ENCODE data around the gene CNTNAP2.

The CNTNAP2 gene

DNA sequence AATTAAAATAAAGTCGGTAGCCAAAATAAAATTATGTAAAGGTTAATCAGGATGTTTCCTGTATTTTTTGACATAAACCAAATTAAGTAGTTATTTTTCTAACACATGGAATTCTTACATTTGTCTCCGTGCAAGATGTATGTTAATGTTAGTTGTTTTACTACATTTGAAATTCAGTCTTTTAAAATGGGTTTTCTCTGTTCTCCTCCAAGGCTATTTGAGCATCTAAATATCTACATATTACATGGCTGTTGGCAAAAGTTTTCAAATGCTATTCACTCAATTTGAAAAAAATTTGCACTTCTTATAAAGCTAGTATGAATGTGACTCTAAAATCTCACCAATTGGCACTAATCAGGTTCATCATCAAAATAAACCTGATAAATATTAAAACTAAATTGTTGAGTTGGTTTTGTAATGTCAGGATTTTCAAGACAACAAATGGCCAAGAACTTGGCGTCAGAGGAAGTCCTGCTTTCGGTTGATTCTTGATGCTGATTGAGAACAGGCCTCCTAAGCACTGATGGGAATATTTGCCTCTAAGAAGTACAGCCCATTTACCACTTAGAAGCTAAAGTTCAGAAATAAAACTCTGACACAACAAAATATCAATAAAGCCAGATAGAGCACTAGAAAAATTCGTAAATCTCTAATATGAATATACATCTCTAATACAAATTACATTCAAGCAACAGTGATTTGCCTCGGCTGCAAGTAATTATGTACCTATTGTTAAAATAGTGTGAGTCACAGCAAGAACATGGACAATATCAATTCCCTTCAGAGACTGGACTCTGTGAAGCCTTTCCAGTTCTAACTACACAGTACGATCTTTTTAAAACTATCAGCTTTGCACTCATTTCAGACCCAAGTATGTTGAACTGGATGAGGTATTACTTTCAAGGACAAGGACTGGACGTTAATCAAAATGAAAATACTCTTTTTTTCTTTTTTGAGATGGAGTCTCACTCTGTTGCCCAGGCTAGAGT is 1740.8 kb downstream of the CNTNAP2 start:
- DNase-seq (ENCODE audit: low spot score), result no peak

DNA sequence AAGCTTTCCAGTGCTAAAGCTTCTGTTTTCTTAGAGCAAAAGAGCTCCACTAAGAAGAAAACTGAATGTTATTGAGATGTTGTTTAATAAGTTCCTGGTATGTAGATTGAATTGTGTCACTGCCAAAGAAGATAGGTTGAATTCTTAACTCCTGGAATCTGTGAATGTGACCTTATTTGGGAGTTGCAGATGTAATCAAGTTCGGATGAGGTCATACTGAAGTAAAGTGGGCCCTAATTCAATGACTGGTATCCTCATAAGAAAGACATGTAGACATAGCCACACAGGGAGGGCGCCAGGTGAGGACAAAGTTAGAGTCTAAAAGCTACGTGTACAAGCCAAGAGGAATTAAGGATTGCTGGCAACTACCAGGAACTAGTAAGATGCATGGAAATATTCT is 1741.8 kb downstream of the CNTNAP2 start:
- DNase-seq (ENCODE audit: low spot score), result no peak

DNA sequence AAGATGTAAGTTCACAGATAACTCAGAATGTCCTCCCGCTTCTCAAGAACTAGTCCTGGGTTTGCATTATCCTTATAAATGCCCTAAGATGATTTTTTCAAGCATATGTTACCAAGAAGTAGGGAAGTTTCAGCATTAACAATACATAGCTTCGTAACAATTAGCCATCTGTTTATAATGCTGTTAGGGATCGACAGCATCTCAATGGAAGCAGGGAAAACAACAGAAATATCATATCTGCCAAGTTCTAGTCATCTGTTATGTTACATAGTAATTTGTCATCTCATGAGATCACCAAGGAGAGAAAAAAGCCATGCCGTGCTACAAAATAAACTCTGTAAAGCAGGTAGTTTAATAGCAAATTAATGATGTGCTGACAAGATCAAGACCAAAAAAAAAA is 1742.4 kb downstream of the CNTNAP2 start:
- no peak for DNase-seq (ENCODE audit: low spot score)

DNA sequence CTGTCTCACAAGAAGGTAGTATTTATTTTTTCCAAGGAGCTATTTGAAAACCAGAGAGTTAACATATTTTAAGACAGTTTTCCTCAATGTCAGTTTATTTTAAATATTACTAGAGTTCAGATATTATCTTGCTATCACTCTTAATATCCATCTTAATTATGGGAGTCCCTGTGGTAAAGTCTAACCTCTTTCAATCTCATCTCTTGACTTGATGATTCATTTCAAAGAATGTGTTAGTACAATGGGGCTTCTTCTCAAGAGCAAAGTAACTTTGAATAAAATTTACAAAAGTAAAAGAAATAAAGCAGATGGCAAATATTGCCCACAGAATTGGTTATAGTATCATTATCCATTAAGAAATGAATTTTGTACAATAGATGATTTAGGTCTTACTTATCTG is 1742.9 kb downstream of the CNTNAP2 start:
- no peak for DNase-seq (ENCODE audit: low spot score)

DNA sequence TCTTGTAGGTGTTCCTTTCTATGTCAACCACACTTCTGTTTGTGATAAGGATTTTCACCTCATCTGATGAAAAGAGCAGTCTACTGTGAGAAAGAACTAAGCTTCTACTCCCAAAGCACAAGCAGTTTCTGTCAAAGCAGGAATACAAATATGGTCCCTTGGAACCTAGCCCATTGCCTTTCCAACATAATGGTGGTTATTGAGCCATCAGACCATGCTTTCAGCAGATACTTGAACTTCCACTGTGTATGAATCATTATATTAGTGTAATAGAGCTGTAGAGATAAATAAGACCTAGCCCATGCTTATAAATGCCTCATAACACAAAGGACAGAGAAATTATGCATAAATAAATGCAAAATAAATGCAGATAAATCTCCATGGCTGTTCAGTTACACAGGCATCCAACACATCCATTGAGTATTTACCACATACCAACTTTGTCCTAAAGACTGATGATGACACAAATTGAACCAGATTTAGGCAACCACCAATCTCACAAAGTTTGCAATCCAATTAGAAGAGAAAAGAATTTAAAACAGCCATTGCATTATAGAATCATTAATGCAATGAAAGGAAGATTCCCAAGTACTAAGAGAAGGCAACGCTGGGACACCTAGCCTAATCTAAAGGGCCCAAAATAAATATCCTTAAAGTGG is 1744.6 kb downstream of the CNTNAP2 start:
- no peak for DNase-seq (ENCODE audit: low spot score)

DNA sequence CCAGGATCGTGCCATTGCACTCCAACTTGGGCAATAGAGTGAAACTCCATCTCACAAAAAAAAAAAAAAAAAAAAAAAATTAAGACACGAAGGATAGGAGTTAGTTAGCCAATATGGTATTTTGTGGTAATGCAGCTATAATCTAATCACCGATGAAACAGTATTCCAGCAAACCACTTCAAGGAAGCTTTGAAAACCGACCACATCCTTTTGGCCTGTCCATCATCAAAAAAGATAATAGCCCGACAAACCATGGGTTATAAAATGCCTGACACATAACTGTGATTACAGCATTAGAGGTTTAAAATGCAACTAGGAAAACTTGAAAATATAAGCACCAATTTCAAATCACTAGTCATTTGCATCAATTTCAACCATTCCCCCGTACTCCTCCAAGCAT is 1745.3 kb downstream of the CNTNAP2 start:
- no peak for DNase-seq (ENCODE audit: low spot score)

DNA sequence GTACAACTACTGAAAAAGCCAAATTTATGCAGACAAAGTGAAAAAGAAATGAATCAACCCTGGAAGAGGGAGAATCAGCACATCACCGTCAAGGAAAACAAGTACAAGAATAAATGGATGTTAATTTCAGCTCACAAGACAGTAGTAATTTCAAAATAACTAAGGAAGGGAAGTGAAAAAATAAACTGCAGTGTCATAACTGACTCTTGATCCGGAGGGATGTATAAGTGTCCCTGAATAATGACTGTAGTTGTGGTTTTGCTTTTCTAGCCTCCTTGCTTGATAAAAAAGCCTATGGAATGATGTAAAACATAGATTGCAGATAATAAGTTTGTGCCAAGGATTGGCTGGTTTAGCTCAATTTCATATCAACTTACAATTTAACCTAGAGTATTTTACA is 1752.9 kb downstream of the CNTNAP2 start:
- no peak for DNase-seq (ENCODE audit: low spot score)

DNA sequence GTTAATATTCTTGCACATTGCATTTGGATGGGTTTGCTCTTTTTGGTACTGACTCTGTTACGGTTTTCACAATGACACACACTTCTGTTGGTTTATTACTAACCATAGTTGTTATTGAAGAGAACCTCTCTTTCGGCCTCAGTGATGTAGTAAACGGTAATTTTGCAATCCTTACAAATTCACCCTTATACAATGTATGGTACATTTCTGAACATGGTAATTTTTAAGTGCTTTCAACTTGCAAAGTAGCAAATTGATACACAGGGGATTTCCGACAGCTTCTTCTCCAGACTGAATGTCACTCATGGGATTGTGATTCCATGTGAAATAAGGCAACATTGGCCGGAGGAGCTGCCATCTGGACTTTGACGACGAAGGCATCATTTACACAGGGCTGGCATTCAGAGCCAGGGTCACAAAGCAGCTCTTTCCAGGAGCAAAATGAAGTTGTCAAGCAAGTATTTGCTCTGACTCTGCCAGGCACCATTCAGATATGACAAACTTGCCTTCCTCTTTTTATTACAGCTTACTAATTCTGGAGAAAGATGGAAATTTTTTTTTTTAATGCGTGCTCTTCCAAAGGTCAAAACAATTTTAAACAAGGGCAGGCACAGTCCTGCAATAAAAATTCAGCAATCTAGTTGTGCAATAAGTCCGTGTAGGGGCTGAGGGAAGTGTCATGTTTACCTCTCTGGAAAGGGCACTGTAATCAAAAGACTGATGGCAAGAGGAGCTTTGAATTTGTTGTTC is 1762.5 kb downstream of the CNTNAP2 start:
- DNase-seq (ENCODE audit: low spot score), result no peak

DNA sequence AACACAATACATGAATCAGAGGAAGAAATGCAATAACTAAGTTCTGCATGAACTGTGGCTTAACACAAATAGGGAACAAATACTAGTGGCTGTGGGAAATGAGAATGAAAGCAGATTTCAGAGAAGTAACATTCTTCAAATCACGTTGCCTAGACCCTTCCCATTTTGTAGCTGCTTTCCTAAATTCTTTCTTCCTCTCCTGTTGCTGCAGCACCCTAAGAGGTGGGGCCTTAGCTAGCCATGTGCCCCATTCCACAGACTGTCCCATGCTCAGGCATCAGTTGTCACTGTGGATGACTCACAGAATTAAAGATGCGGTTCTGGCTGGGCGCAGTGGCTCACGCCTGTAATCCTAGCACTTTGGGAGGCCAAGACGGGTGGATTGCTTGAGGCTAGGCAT is 1769.3 kb downstream of the CNTNAP2 start:
- no peak for DNase-seq (ENCODE audit: low spot score)

DNA sequence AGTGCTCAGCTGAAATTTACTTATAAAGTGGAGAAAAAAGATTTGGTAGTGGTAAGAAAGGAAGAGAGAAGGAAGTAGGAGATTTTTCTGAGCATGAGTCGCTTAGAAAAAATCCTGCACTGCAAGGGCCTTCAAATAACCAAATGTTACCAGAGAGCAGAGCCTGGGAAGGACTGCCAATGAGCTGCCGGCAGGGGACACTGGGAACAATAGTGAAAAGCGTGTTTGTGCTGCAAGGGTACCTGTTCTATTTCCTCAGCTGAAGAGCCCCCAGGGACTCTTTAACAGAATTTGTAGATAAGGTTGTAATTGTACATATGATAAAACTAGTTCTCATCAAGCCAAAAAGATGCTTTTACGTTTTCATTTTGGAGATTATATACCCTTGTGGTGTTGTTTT is 1777.7 kb downstream of the CNTNAP2 start:
- no peak for DNase-seq (ENCODE audit: low spot score)

DNA sequence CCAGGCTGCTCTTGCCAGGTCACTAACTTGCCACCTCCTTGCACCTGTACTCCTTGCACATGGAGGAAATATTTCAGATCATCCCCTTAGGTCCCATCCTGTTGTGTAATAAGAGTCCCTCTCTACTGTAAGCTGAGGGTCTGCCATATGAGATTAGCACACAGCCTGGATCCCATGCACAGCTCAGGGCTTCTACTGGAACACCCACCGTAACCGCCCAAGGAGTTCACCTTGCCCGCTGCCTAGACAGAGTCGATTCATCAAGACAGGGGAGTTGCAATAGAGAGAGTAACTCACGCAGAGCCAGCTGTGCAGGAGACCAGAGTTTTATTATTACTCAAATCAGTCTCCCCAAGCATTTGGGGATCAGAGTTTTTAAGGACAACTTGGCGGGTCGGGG is 1779.5 kb downstream of the CNTNAP2 start:
- no peak for DNase-seq (ENCODE audit: low spot score)

DNA sequence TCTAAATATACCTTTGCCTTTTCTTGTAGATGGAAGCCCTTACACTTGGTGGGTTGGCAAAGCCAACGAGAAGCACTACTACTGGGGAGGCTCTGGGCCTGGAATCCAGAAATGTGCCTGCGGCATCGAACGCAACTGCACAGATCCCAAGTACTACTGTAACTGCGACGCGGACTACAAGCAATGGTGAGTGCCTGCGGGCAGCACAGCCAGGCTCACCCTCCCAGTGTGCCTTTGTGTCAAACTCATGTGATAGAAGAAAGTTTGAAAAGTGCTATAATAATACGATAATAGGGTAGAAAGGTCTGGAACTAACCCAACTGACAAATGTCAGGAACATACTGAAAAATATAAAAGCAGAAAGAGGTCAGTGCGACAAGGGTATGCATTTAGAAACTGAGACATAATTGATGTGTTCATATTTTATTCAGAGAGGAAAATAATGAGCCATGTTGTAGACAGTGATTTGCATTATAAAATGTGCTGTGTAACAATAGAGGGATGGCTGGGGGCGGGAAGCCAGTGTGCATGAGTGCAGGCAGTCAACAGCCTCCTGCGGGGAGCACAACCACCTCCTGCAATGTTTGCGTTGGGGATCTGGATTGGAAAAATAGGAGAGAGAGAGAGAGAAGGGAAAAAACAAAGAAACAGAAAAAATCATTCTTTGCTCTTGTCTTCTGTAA is 1787.1 kb downstream of the CNTNAP2 start:
- DNase-seq (ENCODE audit: low spot score), result no peak

DNA sequence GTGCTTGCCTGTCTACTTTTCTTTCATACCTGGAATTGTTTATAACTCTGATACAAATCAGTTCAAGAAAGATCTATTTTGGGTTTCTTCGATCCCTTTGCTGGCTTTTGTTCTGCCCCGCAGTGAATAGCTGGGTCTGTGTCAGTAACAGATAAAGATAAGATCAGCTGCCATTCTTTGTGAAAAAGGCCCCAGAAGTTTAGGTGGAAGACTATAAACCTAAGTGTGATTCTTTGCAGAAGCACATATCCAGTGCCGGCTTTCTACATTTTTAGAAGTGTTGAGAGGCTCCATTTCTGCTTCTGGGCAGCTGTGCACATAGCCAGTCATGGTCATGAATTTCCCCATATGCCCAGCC is 1787.6 kb downstream of the CNTNAP2 start:
- no peak for DNase-seq (ENCODE audit: low spot score)

DNA sequence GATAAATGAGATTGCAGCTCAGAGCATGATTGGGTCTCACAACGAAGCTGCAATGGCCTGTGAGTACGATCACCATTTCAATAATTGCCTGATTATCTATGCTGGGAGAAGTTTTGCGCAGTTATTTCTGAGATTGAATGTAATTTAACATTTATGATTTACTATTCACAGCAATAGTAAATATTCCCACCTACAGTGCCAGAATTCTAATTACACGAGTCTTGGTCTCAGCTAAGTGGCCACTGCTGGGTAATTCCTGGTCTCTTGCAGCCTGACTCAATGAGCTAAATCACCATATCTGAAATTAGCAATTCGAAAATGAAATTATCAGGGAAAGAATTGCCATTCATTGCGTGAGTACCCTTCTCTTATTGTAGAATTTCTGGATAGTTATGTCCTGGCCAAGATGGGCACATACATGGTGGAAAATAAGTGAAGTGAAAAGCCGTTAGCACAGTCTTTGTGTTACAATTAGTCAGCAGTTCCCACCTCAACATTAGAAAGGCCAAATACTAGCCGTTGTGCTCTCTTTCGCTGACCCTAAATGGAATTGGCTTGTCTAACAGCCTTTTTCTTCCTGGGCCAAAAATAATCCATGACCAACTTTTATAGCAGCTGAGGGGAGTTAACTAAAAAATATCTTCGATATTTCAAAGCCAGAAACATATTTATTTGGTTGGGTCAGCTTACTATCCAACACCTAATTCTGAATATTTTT is 1793.0 kb downstream of the CNTNAP2 start:
- no peak for DNase-seq (ENCODE audit: low spot score)

DNA sequence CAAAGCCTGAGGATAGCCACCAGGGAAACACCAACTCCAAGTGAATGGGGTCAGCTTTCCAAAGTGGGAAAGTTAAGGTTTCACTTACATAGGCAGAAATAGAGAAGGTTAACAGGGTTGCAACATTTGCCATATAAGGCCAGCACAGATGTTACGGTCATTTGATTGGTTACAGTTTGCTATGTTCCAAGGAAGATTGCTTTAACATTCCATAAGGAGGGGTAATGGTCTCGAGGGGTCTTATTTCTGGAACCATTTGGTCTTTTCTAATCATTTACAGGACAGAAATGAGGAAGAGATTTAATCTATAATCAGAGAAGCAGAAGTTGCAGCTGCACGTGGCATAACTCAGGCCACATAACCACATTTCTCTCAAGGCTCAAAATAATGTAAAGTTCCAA is 1794.6 kb downstream of the CNTNAP2 start:
- DNase-seq (ENCODE audit: low spot score), result no peak

DNA sequence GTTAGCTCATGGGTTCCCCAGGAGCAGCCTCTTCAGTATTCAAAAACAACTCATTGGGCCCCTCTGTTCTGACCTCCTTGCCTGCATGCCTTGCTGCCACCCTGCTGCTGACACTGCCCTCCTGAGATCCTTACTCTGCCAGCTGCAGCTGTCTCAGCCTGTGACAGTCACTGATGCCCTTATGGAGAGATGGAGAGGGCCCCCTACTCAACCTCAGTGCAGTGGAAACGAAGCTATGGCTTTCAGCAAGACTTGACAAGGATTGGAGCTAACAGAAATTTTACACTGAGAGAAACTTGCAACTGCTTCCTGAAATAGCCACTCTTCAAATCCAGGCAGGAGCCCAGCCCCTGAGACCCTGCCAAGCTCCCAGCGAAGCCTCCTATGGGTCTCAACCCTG is 1795.7 kb downstream of the CNTNAP2 start:
- no peak for DNase-seq (ENCODE audit: low spot score)

DNA sequence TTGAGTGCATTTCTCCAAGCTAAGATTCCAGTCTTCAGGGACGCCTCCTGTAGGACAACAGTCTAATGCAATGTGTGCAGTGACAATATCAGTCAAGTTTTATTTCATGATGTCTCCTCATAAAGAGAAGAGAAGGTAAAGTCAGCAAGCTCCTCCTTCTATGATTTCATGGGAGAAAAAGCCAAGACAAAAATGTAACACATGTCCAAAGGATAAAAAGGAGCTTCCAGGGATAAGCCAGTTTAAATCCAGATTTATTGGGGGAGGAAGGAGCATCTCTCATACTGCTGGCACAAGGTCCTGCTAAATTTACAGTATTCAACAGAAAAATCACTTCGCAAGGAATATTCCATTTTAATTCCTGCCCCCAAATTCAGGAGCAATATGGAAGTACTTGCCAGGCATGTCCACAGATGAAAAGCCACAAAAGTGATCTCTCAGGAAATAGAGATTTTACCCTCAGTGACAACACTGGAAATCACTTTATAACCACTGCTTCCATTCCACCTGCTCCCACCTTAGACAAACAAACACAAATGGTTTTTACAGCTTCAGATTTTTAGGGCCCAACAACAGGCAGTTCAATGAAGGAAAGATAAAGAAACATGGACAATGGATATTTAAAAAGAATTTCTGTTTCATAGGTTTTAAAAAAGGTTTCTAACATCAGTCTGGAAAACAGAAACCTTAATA is 1796.5 kb downstream of the CNTNAP2 start:
- DNase-seq (ENCODE audit: low spot score), result no peak

DNA sequence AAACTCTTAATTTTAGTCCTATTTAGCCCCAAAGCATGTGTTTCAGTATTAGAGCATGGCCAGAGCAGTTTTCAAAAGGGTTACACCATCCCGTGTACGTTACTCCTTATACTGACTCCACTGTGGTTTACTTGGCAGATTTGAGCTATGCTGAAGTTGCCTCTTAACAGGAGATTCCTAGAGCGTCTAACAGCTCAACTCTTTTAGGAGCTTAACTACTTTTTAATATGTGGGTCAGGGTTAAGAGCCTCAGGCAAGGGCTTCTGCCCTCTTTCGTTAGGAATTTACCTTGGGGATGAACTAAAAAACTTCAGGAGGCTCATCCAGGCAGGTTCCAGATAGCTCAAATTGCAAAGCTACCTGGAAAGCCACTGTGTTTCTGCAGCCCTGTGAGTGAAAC is 1799.2 kb downstream of the CNTNAP2 start:
- DNase-seq (ENCODE audit: low spot score), result no peak

DNA sequence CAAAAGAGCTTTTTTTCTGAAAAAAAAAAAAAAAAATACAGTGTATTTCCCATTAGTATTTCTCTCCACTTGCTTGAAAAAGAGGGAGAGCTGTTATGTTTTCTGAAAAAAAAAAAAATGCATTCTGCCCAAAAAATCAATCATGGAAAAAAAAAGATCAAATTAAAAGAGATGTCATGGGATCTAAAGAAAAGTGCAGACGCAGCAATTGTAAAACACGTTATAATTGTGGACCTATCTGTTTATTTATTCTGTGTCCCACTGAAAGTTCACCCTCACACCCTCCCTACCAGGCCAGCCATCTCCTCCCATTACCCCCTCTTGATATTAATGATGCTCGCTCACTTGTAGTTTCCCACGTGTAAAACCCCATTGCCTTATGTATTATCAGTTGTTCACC is 1800.0 kb downstream of the CNTNAP2 start:
- DNase-seq (ENCODE audit: low spot score), result no peak

DNA sequence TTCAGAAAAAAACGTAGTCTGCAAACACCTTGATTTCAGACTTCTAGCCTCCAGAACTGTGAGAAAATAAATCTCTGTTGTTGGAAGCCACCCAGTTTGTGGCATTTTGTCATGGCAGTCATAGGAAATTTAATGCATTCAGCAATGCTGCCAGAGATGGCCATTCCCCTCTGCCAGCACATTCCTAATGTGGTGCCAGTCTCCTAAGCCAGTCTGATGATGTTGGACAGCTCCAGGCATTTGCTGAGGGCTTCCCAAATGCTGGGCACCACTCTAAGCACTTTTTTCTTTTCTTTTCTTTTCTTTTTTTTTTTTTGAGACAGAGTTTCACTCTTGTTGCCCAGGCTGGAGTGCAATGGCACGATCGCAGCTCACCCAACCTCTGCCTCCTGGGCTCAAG is 1807.2 kb downstream of the CNTNAP2 start:
- no peak for DNase-seq (ENCODE audit: low spot score)

DNA sequence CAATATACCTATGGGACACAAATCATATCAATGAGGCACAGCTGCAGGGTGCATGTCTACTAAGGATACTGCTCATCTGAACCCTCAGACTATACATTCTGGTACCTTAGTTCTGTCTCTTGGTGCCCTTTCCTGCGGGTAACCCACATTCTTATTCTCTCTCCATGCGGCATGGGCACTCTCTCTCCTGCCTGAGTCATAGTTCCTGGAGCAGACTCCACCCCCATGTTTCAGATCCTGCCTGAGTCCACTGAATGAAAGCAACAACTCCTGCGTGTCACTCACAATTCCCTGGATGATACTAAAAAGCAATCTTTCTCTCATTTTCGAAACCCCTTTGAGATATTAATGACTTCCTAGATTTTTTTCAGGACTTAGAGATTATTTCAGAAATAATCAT is 1820.8 kb downstream of the CNTNAP2 start:
- DNase-seq (ENCODE audit: low spot score), result no peak

All from LoVo (cell line).